Adrenal gland (tissue), 5 donors: ENCODE measurements around the gene CLEC16A.

Source experiments
- CTCF ChIP-seq, 6 experiments: fragments of 450-650 bp in 4 of 6; fragments of 200-600 bp in 2 of 6; sonication (generic) in 1 of 6; IDR thresholded peaks; 1 replicate in 5 of 6; 2 replicates in 1 of 6; pipeline versions ENCODE4 v1.5.1 to v1.8.0; 2016 to 2021; ENCODE audit warnings: antibody characterized with exemption in 6 of 6, mild to moderate bottlenecking in 2 of 6, moderate library complexity in 1 of 6
- POLR2A ChIP-seq, 2 donors: fragments of 450-650 bp; IDR thresholded peaks; one replicate each; pipeline ENCODE4 v1.6.1; 2017; ENCODE audit warnings: antibody characterized with exemption in 2 of 2, mild to moderate bottlenecking in 2 of 2, moderate library complexity in 1 of 2
- donor health status: DM: no; HTN: no; CAD: no.

GRCh38 chr16:11152677-11153331 lies 208.4 kb downstream of the CLEC16A start:
- TF ChIP-seq POLR2A (IDR thresholded peaks at IDR 0.05) (no peak), CTCF (IDR thresholded peaks at IDR 0.05) (no peak)
